Psoas muscle (tissue), 8 donors: ENCODE measurements around the gene TSR3. TPM values are rescaled to one million over a fixed set of nuclear protein-coding genes. Genes with fewer than 3 reads are reported as not detected.

Experiments used
- ATAC-seq, 4 donors: fragments of 200-7000 bp; cut with Tn5 transposase; one replicate each; pipeline ENCODE4 v1.9.1; 2020; ENCODE audit warnings: moderate library complexity in 3 of 4, mild to moderate bottlenecking in 2 of 4
- DNase-seq, 2 donors: peaks; one replicate each; pipeline ENCODE4 v3.0.0-alpha.2; 2020
- H3K27ac ChIP-seq: fragments of 200-600 bp; one replicate; pipeline ENCODE4 v1.8.0; 2022
- H3K27me3 ChIP-seq, 3 donors: fragments of 200-600 bp in 1 of 3; one replicate each; pipeline versions ENCODE4 v1.6.1 to v1.8.0; 2013 to 2022; ENCODE audit warnings: low read length in 2 of 3, mild to moderate bottlenecking in 2 of 3, moderate library complexity in 1 of 3; ENCODE audit not compliant: insufficient read depth in 3 of 3
- H3K36me3 ChIP-seq, 2 donors: fragments of 200-600 bp in 1 of 2; one replicate each; pipeline versions ENCODE4 v1.6.1 to v1.8.0; 2013 to 2022; ENCODE audit warnings: low read depth in 1 of 2, mild to moderate bottlenecking in 1 of 2, moderate library complexity in 1 of 2; ENCODE audit not compliant: insufficient read depth in 1 of 2
- H3K4me1 ChIP-seq: fragments of 200-600 bp; one replicate; pipeline ENCODE4 v1.8.0; 2022
- H3K4me3 ChIP-seq: fragments of 200-600 bp; one replicate; pipeline ENCODE4 v1.8.0; 2022; ENCODE audit warnings: mild to moderate bottlenecking
- H3K9me3 ChIP-seq: fragments of 200-600 bp; one replicate; pipeline ENCODE4 v1.8.0; 2022
- CTCF ChIP-seq: fragments of 200-600 bp; IDR thresholded peaks from one replicate; pipeline ENCODE4 v1.8.0; 2022; ENCODE audit warnings: antibody characterized with exemption
- WGBS, 3 donors: extraction: QIAGEN DNeasy Blood & Tissue Kit; methylation state at CpG; one replicate each; pipeline versions ENCODE4 v1.1.6 to v1.1.7; 2013; 5-methylcytosine and 5-hydroxymethylcytosine counted together
- intact Hi-C, 2 donors: fragments of 100-400 bp; cut with DNase I; formaldehyde crosslinking; loops; one replicate each; pipeline versions ENCODE4 v1.11.0 to v1.14.2; 2022
- polyA plus RNA-seq, 3 donors: library from polyadenylated mRNA; stranded (reverse); fragments of 200-250 nt; gene quantifications; one replicate each; pipeline ENCODE4 v1.2.3, GENCODE V29; 2013
- total RNA-seq, 4 donors: library from RNA; stranded (reverse); fragmentation: NEBNext Ultra II Directional in 2 of 4; extraction: Animal tissue kit (Norgen Biotek cat#: 25700) in 2 of 4; gene quantifications; one replicate each; pipeline versions ENCODE4 v1.2.1 to v1.2.4, GENCODE V29; 2021 to 2023
- donor health status: healthy with polysubstance abuse.
- donor health status: DM: no; HTN: no; CAD: no; lungs with moderate emphysema.
- donor health status: Bipolar disorder and iron deficiency.
- donor health status: healthy.
- donor health status: DM: yes; HTN: yes; CAD: no.
- donor health status: DM: no; HTN: no; CAD: no.
- donor health status: DM: no; HTN: no; CAD: no.
- donor health status: DM: yes; HTN: yes; CAD: no.

The TSR3 gene
- total and polyA plus RNA-seq, 7 donors: 40.0 to 109 (median 55.1) TPM

- 79 to 81% (median 80%) methylated on average over 38 to 39 of the region's 39 CpGs for WGBS, 3 donors
- Histone ChIP-seq H3K4me1 (peaks cover 5% of the 10 kb centered on the region), H3K27me3 (no peaks in the 10 kb centered on the region), H3K36me3 (no peaks in the 10 kb centered on the region), H3K27ac (no peak overlapping the region), H3K4me3 (no peak overlapping the region), H3K9me3 (no peaks in the 10 kb centered on the region)
- no peak for DNase-seq
- no peak for TF ChIP-seq CTCF
- no peak for ATAC-seq
- intact Hi-C loops: no loop called here
These were observed 9.9 kb downstream of the TSR3 start for GRCh38 chr16:1341495-1342420.

- intact Hi-C loops: no loop called here
These were observed 10.8 kb downstream of the TSR3 start for GRCh38 chr16:1340730-1341494.

GRCh38 chr16:1338855-1339675 is 12.6 kb downstream of the TSR3 start:
- peaks cover 0 to 11% (median 8%) of the 10 kb centered on the region in 3 donors for H3K27me3 ChIP-seq

More at GRCh38 chr16:1340730-1341494, 10.8 kb downstream of the TSR3 start:
- H3K36me3 ChIP-seq: no peaks in the 10 kb centered on the region
- WGBS, 3 donors: 62 to 72% (median 64%) methylated on average over 36 of the region's 36 CpGs
- H3K27me3 ChIP-seq: peaks cover 0 to 2% (median 0%) of the 10 kb centered on the region in 3 donors
- H3K9me3 ChIP-seq: no peaks in the 10 kb centered on the region
- no peak for DNase-seq
- no peak for ATAC-seq
- TF ChIP-seq CTCF: no peak
- H3K4me1 ChIP-seq: peaks cover 5% of the 10 kb centered on the region
- no peak overlapping the region for H3K4me3 ChIP-seq
- H3K27ac ChIP-seq: no peak overlapping the region

More at GRCh38 chr16:1338855-1339675, 12.6 kb downstream of the TSR3 start:
- no peak for ATAC-seq
- no peaks in the 10 kb centered on the region for H3K9me3 ChIP-seq
- H3K4me3 ChIP-seq: no peak overlapping the region
- no peak for DNase-seq
- H3K27ac ChIP-seq: no peak overlapping the region
- no peaks in the 10 kb centered on the region for H3K36me3 ChIP-seq
- TF ChIP-seq CTCF: no peak
- intact Hi-C loops: no loop called here
- H3K4me1 ChIP-seq: peaks cover 5% of the 10 kb centered on the region
- 59 to 65% (median 63%) methylated on average over 25 to 31 of the region's 31 CpGs for WGBS, 3 donors
